Measurements from ENCODE around the gene SACS.

SACS gene

DNA sequence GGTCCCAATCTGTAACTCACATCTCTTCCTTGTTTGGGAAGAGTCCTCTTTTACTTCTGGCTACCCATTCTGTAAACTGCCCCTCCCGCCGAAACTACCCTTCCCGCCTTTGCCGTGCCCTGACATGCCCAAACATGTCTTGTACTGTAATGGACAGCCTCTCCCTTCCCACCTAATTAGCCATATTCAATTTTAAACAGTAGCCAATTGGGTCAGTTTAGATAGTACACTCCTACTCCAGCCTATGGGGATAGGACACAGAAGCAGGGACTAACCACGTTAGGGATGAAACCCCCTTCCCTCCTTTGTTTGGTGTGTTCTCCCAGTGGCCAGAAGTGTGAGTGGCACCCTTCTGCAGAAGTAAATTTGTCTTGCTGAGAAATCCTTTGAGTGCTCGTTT, 34.2 kb downstream of the SACS start:
- no peaks in the 10 kb centered on the region for H3K4me1 ChIP-seq
- H2AFZ ChIP-seq = no peak overlapping the region
- peaks cover 16% of the 10 kb centered on the region for H3K79me2 ChIP-seq
- H3K36me3 ChIP-seq (ENCODE audit: control insufficient read depth, insufficient read depth, low read length) = no peaks in the 10 kb centered on the region
- H3K9me3 ChIP-seq (ENCODE audit: control insufficient read depth, low read length) = no peaks in the 10 kb centered on the region
- no peak overlapping the region for H3K27ac ChIP-seq
- TF ChIP-seq, protein P1, sequence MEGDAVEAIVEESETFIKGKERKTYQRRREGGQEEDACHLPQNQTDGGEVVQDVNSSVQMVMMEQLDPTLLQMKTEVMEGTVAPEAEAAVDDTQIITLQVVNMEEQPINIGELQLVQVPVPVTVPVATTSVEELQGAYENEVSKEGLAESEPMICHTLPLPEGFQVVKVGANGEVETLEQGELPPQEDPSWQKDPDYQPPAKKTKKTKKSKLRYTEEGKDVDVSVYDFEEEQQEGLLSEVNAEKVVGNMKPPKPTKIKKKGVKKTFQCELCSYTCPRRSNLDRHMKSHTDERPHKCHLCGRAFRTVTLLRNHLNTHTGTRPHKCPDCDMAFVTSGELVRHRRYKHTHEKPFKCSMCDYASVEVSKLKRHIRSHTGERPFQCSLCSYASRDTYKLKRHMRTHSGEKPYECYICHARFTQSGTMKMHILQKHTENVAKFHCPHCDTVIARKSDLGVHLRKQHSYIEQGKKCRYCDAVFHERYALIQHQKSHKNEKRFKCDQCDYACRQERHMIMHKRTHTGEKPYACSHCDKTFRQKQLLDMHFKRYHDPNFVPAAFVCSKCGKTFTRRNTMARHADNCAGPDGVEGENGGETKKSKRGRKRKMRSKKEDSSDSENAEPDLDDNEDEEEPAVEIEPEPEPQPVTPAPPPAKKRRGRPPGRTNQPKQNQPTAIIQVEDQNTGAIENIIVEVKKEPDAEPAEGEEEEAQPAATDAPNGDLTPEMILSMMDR (IDR thresholded peaks at IDR 0.05) = no peak
- H3K27me3 ChIP-seq (ENCODE audit: control insufficient read depth, insufficient read depth, low read length) = no peaks in the 10 kb centered on the region
- no peak overlapping the region for H3K4me2 ChIP-seq (ENCODE audit: low read length)
- H3K9ac ChIP-seq = no peak overlapping the region
- no peak overlapping the region for H3K4me3 ChIP-seq (ENCODE audit: low read depth, low read length)

DNA sequence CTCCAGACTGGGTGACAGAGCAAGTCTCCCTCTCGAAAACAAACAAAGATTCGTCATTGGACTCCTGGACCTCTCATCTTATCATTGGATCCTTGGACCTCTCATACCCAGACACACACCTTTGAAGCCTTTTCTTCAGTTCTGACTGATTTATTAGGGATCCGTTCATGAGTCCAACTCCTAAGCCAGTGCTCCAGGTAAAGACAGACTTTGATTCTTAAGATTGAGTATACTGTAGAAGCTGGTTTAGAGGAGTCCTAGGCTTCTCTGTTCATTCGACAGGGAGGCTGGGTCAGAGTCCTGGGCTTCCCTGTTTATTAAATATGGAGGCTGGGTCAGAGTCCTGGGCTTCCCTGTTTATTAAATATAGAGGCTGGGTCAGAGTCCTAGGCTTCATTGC, 38.7 kb downstream of the SACS start:
- no peak overlapping the region for H3K27ac ChIP-seq
- H3K79me2 ChIP-seq = peaks cover 17% of the 10 kb centered on the region
- H3K4me2 ChIP-seq (ENCODE audit: low read length) = no peak overlapping the region
- no peak overlapping the region for H3K9ac ChIP-seq
- H3K27me3 ChIP-seq (ENCODE audit: control insufficient read depth, insufficient read depth, low read length) = no peaks in the 10 kb centered on the region
- H3K4me1 ChIP-seq = no peaks in the 10 kb centered on the region
- no peaks in the 10 kb centered on the region for H3K9me3 ChIP-seq (ENCODE audit: control insufficient read depth, low read length)
- no peaks in the 10 kb centered on the region for H3K36me3 ChIP-seq (ENCODE audit: control insufficient read depth, insufficient read depth, low read length)
- no peak overlapping the region for H2AFZ ChIP-seq
- TF ChIP-seq, protein P1 (IDR thresholded peaks at IDR 0.05) = no peak
- H3K4me3 ChIP-seq (ENCODE audit: low read depth, low read length) = no peak overlapping the region

DNA sequence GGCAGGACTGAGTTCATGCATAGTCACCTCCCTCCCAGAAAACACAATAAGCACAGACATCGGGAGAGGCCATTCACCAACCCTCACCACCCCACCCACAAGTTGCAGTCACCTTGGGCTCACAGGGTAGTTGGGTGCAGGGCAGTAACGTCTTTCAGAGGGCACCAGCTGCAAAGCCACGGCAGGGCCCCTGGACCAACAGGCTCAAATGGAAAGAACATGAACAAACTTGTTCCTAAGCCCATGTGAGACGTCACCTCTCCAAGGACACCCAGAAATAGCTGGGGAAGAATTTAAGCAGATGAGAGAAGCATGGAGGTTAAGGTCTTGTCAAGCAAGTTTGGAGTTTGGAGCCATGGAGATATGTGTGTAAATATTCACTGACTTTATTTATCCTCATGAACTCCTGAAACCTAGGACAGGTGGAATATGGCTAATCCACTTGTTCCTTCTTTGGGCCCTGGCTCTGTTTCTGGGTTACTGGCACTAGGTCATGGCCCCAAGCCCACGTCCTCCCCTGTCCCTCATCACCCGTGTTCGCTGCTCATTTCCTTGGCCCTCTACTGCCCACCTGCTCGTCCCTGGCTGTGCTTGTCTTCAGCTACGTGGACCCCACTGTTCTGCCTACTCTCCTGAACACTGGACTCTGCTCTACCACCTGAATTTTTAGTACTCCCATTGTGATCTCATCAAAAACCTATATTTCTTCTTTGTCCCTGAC, 40.4 kb downstream of the SACS start:
- Histone ChIP-seq H3K27ac (no peak overlapping the region), H3K4me3 (ENCODE audit: low read depth, low read length) (no peak overlapping the region), H3K9me3 (ENCODE audit: control insufficient read depth, low read length) (no peaks in the 10 kb centered on the region), H3K4me2 (ENCODE audit: low read length) (no peak overlapping the region), H3K9ac (no peak overlapping the region), H3K4me1 (no peaks in the 10 kb centered on the region), H3K79me2 (peaks cover 17% of the 10 kb centered on the region), H3K27me3 (ENCODE audit: control insufficient read depth, insufficient read depth, low read length) (no peaks in the 10 kb centered on the region), H3K36me3 (ENCODE audit: control insufficient read depth, insufficient read depth, low read length) (no peaks in the 10 kb centered on the region), H2AFZ (no peak overlapping the region)
- TF ChIP-seq, protein P1 (IDR thresholded peaks at IDR 0.05) = no peak

DNA sequence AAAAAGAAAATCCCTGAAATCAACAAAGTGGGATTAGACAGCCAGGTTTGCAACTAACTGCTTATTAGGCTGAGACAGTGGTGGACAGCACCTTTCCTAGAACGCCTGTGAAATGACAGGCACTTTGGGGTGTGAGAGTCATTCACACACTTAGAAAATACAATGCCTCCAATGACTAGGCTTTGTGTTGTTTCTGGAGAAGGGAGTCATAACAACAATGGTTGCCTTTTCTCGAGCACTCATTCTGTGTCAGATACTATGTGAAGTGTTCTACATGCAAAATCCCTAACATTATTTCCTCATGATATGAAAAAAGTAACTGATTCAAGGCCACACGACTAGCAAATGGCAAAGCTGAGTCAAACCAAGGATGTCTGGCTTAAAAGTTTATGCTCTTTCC, 41.2 kb downstream of the SACS start:
- H3K27ac ChIP-seq = no peak overlapping the region
- H3K4me3 ChIP-seq (ENCODE audit: low read depth, low read length) = no peak overlapping the region
- H3K27me3 ChIP-seq (ENCODE audit: control insufficient read depth, insufficient read depth, low read length) = no peaks in the 10 kb centered on the region

More for the DNA sequence above, 41.2 kb downstream of the SACS start:
- Histone ChIP-seq H3K79me2 (peaks cover 17% of the 10 kb centered on the region), H3K4me2 (ENCODE audit: low read length) (no peak overlapping the region), H3K9ac (no peak overlapping the region), H3K4me1 (no peaks in the 10 kb centered on the region), H3K36me3 (ENCODE audit: control insufficient read depth, insufficient read depth, low read length) (no peaks in the 10 kb centered on the region), H2AFZ (no peak overlapping the region), H3K9me3 (ENCODE audit: control insufficient read depth, low read length) (no peaks in the 10 kb centered on the region)
- TF ChIP-seq, protein P1 (IDR thresholded peaks at IDR 0.05) = no peak

Measured in parathyroid adenoma (tissue), 2 donors.